C4-2B (cell line): ENCODE data around the gene THAP7.

Experiments
- ZFX ChIP-seq: fragments of 450-650 bp; IDR thresholded peaks from 2 replicates; pipeline ENCODE4 v1.6.1; 2017
- TF ChIP-seq, protein P1 (sequence below): fragments of 450-650 bp; conservative IDR thresholded peaks from 2 replicates; pipeline ENCODE4 v1.5.1; 2017; ENCODE audit warnings: mild to moderate bottlenecking

DNA sequence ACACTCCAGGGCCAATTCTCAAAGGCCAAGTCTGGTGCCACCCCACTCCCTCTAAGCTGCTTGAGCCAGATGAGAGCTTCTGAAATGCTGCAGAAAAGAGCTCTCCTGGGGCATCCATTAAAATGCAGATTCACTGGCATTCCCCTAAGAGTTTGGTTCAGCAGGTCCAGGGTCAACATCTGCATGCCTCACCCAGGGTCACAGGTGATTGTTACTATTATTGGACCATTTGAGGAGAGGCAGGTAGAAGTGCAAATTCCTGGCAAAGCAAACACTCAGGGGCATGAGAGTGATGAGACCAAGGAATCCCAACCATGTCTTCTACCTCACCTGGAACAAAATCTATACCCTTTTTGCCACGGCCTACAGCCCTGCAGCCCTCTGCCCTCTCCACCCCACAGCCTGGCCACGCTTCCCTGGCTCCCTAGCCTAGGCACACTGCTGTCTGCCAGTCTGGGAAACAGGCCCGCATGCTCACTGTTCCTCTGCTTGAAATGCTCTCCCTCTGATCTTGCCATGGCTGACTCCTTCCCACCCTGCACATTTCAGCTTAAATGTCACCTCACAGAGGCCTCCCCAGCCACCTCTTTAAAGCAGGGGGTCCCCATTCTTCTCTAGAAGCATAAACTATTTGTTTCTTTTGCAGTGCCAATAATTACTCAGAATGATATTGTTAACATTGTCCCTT is 8.7 kb upstream of the THAP7 start:
- TF ChIP-seq, protein P1, sequence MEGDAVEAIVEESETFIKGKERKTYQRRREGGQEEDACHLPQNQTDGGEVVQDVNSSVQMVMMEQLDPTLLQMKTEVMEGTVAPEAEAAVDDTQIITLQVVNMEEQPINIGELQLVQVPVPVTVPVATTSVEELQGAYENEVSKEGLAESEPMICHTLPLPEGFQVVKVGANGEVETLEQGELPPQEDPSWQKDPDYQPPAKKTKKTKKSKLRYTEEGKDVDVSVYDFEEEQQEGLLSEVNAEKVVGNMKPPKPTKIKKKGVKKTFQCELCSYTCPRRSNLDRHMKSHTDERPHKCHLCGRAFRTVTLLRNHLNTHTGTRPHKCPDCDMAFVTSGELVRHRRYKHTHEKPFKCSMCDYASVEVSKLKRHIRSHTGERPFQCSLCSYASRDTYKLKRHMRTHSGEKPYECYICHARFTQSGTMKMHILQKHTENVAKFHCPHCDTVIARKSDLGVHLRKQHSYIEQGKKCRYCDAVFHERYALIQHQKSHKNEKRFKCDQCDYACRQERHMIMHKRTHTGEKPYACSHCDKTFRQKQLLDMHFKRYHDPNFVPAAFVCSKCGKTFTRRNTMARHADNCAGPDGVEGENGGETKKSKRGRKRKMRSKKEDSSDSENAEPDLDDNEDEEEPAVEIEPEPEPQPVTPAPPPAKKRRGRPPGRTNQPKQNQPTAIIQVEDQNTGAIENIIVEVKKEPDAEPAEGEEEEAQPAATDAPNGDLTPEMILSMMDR = no peak
- TF ChIP-seq ZFX = no peak
